Measurements from ENCODE around the gene ITGB4. TPM values are rescaled to one million over a fixed set of nuclear protein-coding genes. Genes with fewer than 3 reads are reported as not detected.

The ITGB4 gene
- total RNA-seq, 1 donor from 2014 or later: 9.7 TPM

GRCh38 chr17:75737133-75737962, 16.1 kb downstream of the ITGB4 start:
- H3K4me3 Mint-ChIP-seq (ENCODE audit: low read depth): no peak overlapping the region
- H3K27ac Mint-ChIP-seq: no peak overlapping the region
- H3K4me1 Mint-ChIP-seq (ENCODE audit: low read depth): no peaks in the 10 kb centered on the region
- TF ChIP-seq CTCF (IDR thresholded peaks at IDR 0.05; ENCODE audit: unreplicated experiment): no peak
- H3K9me3 Mint-ChIP-seq (ENCODE audit: low read depth): no peaks in the 10 kb centered on the region
- no peak for DNase-seq (ENCODE audit: low spot score, unreplicated experiment)
- H3K27me3 Mint-ChIP-seq: no peaks in the 10 kb centered on the region
- peaks cover 2% of the 10 kb centered on the region for H3K36me3 Mint-ChIP-seq (ENCODE audit: insufficient read depth)

- no peaks in the 10 kb centered on the region for H3K4me1 Mint-ChIP-seq (ENCODE audit: low read depth)
- peaks cover 2% of the 10 kb centered on the region for H3K36me3 Mint-ChIP-seq (ENCODE audit: insufficient read depth)
- H3K4me3 Mint-ChIP-seq (ENCODE audit: low read depth): no peak overlapping the region
- H3K27ac Mint-ChIP-seq: no peak overlapping the region
- no peaks in the 10 kb centered on the region for H3K9me3 Mint-ChIP-seq (ENCODE audit: low read depth)
- no peak for TF ChIP-seq CTCF (IDR thresholded peaks at IDR 0.05; ENCODE audit: unreplicated experiment)
- H3K27me3 Mint-ChIP-seq: no peaks in the 10 kb centered on the region
- DNase-seq (ENCODE audit: low spot score, unreplicated experiment): no peak
These were observed 17.1 kb downstream of the ITGB4 start for GRCh38 chr17:75738218-75738802.

GRCh38 chr17:75739174-75739573, 17.9 kb downstream of the ITGB4 start:
- no peak for DNase-seq (ENCODE audit: low spot score, unreplicated experiment)
- H3K36me3 Mint-ChIP-seq (ENCODE audit: insufficient read depth): peaks cover 2% of the 10 kb centered on the region
- no peaks in the 10 kb centered on the region for H3K4me1 Mint-ChIP-seq (ENCODE audit: low read depth)
- H3K27me3 Mint-ChIP-seq: no peaks in the 10 kb centered on the region
- TF ChIP-seq CTCF (IDR thresholded peaks at IDR 0.05; ENCODE audit: unreplicated experiment): no peak
- H3K9me3 Mint-ChIP-seq (ENCODE audit: low read depth): no peaks in the 10 kb centered on the region
- H3K4me3 Mint-ChIP-seq (ENCODE audit: low read depth): no peak overlapping the region
- no peak overlapping the region for H3K27ac Mint-ChIP-seq

GRCh38 chr17:75739801-75740200, 18.5 kb downstream of the ITGB4 start:
- peaks cover 2% of the 10 kb centered on the region for H3K36me3 Mint-ChIP-seq (ENCODE audit: insufficient read depth)
- no peaks in the 10 kb centered on the region for H3K27me3 Mint-ChIP-seq
- no peak overlapping the region for H3K27ac Mint-ChIP-seq
- no peak for TF ChIP-seq CTCF (IDR thresholded peaks at IDR 0.05; ENCODE audit: unreplicated experiment)
- no peaks in the 10 kb centered on the region for H3K9me3 Mint-ChIP-seq (ENCODE audit: low read depth)
- H3K4me3 Mint-ChIP-seq (ENCODE audit: low read depth): no peak overlapping the region
- H3K4me1 Mint-ChIP-seq (ENCODE audit: low read depth): no peaks in the 10 kb centered on the region
- no peak for DNase-seq (ENCODE audit: low spot score, unreplicated experiment)

GRCh38 chr17:75740215-75740614, 19.0 kb downstream of the ITGB4 start:
- H3K4me1 Mint-ChIP-seq (ENCODE audit: low read depth): no peaks in the 10 kb centered on the region
- TF ChIP-seq CTCF (IDR thresholded peaks at IDR 0.05; ENCODE audit: unreplicated experiment): no peak
- no peaks in the 10 kb centered on the region for H3K9me3 Mint-ChIP-seq (ENCODE audit: low read depth)
- DNase-seq (ENCODE audit: low spot score, unreplicated experiment): no peak
- H3K27ac Mint-ChIP-seq: no peak overlapping the region
- no peaks in the 10 kb centered on the region for H3K27me3 Mint-ChIP-seq
- no peak overlapping the region for H3K4me3 Mint-ChIP-seq (ENCODE audit: low read depth)
- H3K36me3 Mint-ChIP-seq (ENCODE audit: insufficient read depth): peaks cover 2% of the 10 kb centered on the region

Data from progenitor cell of endocrine pancreas (in vitro differentiated cells).